Body of pancreas (tissue), 4 donors: ENCODE measurements around the gene GRIFIN. TPM values are rescaled to one million over a fixed set of nuclear protein-coding genes. Genes with fewer than 3 reads are reported as not detected.
A peak's percentile ranks its signal among the peaks of the same experiment; 100 is the strongest.

ENCODE experiments used
- ATAC-seq: fragments of 150-250 bp; one replicate; pipeline ENCODE4 v1.9.1; 2016
- DNase-seq, 4 donors: peaks; one replicate each; pipeline ENCODE4 v3.0.0-alpha.2; 2019
- H3K27ac ChIP-seq, 4 donors: fragments of 200-600 bp; sonication (generic); 1 replicate in 3 of 4; 2 replicates in 1 of 4; pipeline versions ENCODE4 v1.5.1 to v1.6.1; 2016 to 2019; ENCODE audit warnings: mild to moderate bottlenecking in 1 of 4, mixed read lengths in 1 of 4, moderate library complexity in 1 of 4
- H3K27me3 ChIP-seq, 2 donors: fragments of 200-600 bp; sonication (generic); one replicate each; pipeline ENCODE4 v1.6.0; 2016; ENCODE audit warnings: mild to moderate bottlenecking in 1 of 2
- H3K36me3 ChIP-seq, 2 donors: fragments of 200-600 bp; sonication (generic); replicated peaks in 1 of 2; 2 replicates each; pipeline ENCODE4 v1.5.1; 2016; ENCODE audit warnings: low read depth in 2 of 2; ENCODE audit not compliant: insufficient read depth in 1 of 2
- H3K4me1 ChIP-seq: fragments of 200-600 bp; sonication (generic); one replicate; pipeline ENCODE4 v1.6.0; 2016
- H3K4me3 ChIP-seq, 2 donors: fragments of 200-600 bp; sonication (generic); 1 replicate in 1 of 2; 2 replicates in 1 of 2; pipeline ENCODE4 v1.5.1; 2016 to 2019
- H3K9me3 ChIP-seq, 3 donors: fragments of 200-600 bp; sonication (generic); 1 replicate in 2 of 3; 2 replicates in 1 of 3; pipeline ENCODE4 v1.5.1; 2016
- CTCF ChIP-seq, 7 experiments: fragments of 450-650 bp in 4 of 7; fragments of 200-600 bp in 3 of 7; sonication (generic) in 3 of 7; IDR thresholded peaks; one replicate each; pipeline ENCODE4 v1.5.1; 2016 to 2019; ENCODE audit warnings: antibody characterized with exemption in 7 of 7
- POLR2A ChIP-seq, 3 donors: fragments of 450-650 bp; IDR thresholded peaks; one replicate each; pipeline ENCODE4 v1.6.1; 2016; ENCODE audit warnings: antibody characterized with exemption in 3 of 3, mild to moderate bottlenecking in 2 of 3
- WGBS, 2 donors: methylation state at CpG; one replicate each; pipeline ENCODE4 v1.1.5; 2017; 5-methylcytosine and 5-hydroxymethylcytosine counted together
- intact Hi-C: fragments of 100-400 bp; cut with DNase I; formaldehyde crosslinking; loops from one replicate; pipeline ENCODE4 v1.15.1; 2023
- total RNA-seq, 2 donors: library from RNA; depleted of rRNA; stranded (reverse); fragments of >200 nt; gene quantifications; one replicate each; pipeline ENCODE4 v1.1.0, GENCODE V29; 2016

Gene GRIFIN
- total RNA-seq, 2 donors from 2014 or later, result not detected

GRCh38 chr7:2488272-2488645 lies 12.1 kb upstream of the GRIFIN start:
- H3K4me3 ChIP-seq, result no peak overlapping the region
- H3K36me3 ChIP-seq, result no peaks in the 10 kb centered on the region
- no peaks in the 10 kb centered on the region for H3K27me3 ChIP-seq
- peak overlapping the region in 1 of 4 donors; percentile 5 for H3K27ac ChIP-seq
- intact Hi-C loops, result no loop called here
- no peaks in the 10 kb centered on the region for H3K4me1 ChIP-seq
- no peak for TF ChIP-seq CTCF (IDR thresholded peaks at IDR 0.05)
- no peak for TF ChIP-seq POLR2A (IDR thresholded peaks at IDR 0.05)
- 59 to 66% methylated on average over 8 of the region's 8 CpGs for WGBS, 2 donors
- H3K9me3 ChIP-seq, result peaks cover 0 to 2% (median 0%) of the 10 kb centered on the region in 3 donors
- DNase-seq, result peak in 3 of 4 donors; percentile 29 to 40 (median 39)
- ATAC-seq, result peak; percentile 34

- intact Hi-C loops, result no loop called here
- H3K9me3 ChIP-seq, result peaks cover 0 to 8% (median 0%) of the 10 kb centered on the region in 3 donors
- no peak overlapping the region for H3K4me3 ChIP-seq
- ATAC-seq, result no peak
- H3K27ac ChIP-seq, result peak overlapping the region in 1 of 4 donors; percentile 5
- no peaks in the 10 kb centered on the region for H3K27me3 ChIP-seq
- no peaks in the 10 kb centered on the region for H3K36me3 ChIP-seq
- 44 to 61% methylated on average over 10 to 13 of the region's 14 CpGs for WGBS, 2 donors
- TF ChIP-seq CTCF (IDR thresholded peaks at IDR 0.05), result no peak
- no peak for TF ChIP-seq POLR2A (IDR thresholded peaks at IDR 0.05)
- peak in 1 of 4 donors; percentile 10 for DNase-seq
- no peaks in the 10 kb centered on the region for H3K4me1 ChIP-seq
These were observed 11.5 kb upstream of the GRIFIN start for GRCh38 chr7:2487586-2488271.

GRCh38 chr7:2484868-2485267 lies 8.7 kb upstream of the GRIFIN start:
- peaks cover 0 to 10% (median 0%) of the 10 kb centered on the region in 3 donors for H3K9me3 ChIP-seq
- H3K27ac ChIP-seq, result no peak overlapping the region
- H3K4me3 ChIP-seq, result no peak overlapping the region
- intact Hi-C loops, result no loop called here
- DNase-seq, result no peak
- WGBS, 2 donors, result 82 to 85% methylated on average over 12 of the region's 12 CpGs
- no peaks in the 10 kb centered on the region for H3K4me1 ChIP-seq
- no peak for ATAC-seq
- no peaks in the 10 kb centered on the region for H3K27me3 ChIP-seq
- H3K36me3 ChIP-seq, result no peaks in the 10 kb centered on the region
- TF ChIP-seq POLR2A (IDR thresholded peaks at IDR 0.05), result no peak
- no peak for TF ChIP-seq CTCF (IDR thresholded peaks at IDR 0.05)

- Histone ChIP-seq H3K27me3 (no peaks in the 10 kb centered on the region), H3K4me3 (no peak overlapping the region), H3K27ac (no peak overlapping the region), H3K4me1 (peaks cover 5% of the 10 kb centered on the region), H3K36me3 (no peaks in the 10 kb centered on the region), H3K9me3 (peaks cover 0 to 10% (median 0%) of the 10 kb centered on the region in 3 donors)
- DNase-seq (no peak), ATAC-seq (no peak)
- intact Hi-C loops, result no loop called here
- TF ChIP-seq CTCF (IDR thresholded peaks at IDR 0.05), result no peak
- TF ChIP-seq POLR2A (IDR thresholded peaks at IDR 0.05), result no peak
- 54 to 59% methylated on average over 5 of the region's 5 CpGs for WGBS, 2 donors
These were observed 7.3 kb upstream of the GRIFIN start for GRCh38 chr7:2483494-2483893.
